Activated CD8-positive, alpha-beta memory T cell treated with anti-CD3 and anti-CD28 coated beads for 36 hours (primary cell): ENCODE results near the gene EXOC8. TPM values are rescaled to one million over a fixed set of nuclear protein-coding genes. Genes with fewer than 3 reads are reported as not detected.

Experiments used
- total RNA-seq, 2 experiments: library from RNA; stranded (reverse); gene quantifications; one replicate each; pipeline ENCODE4 v1.2.3, GENCODE V29; 2021

Gene EXOC8
- total RNA-seq, 2 experiments from 2014 or later = 13.3 to 13.6 TPM

Other genes starting within 250 kb of the EXOC8 start
- not detected for gene TRIM67, start 175.8 kb downstream of the EXOC8 start, total RNA-seq
- 10 to 100 TPM; 55.4 to 56.6 TPM for gene GNPAT, start 96.6 kb downstream of the EXOC8 start, total RNA-seq
- gene SPRTN, start 441 bp upstream of the EXOC8 start, total RNA-seq = 10 to 100 TPM; 10.1 to 11.3 TPM
- gene EGLN1, start 84.4 kb upstream of the EXOC8 start, total RNA-seq = 10 to 100 TPM; 36.0 to 37.8 TPM
- gene TSNAX, start 190.8 kb upstream of the EXOC8 start, total RNA-seq = 10 to 100 TPM; 45.8 to 47.6 TPM